SU-DHL-6 (cell line): ENCODE measurements around the gene ZNF550.
"Not testable (repeated sequence)": the region's sequence is repeated elsewhere in the genome, so short reads cannot be mapped to it uniquely, and the experiment has no call there.

Experiments used
- H2AFZ ChIP-seq: fragments of 200-600 bp; sonication (generic); 2 replicates; pipeline ENCODE4 v1.6.1; 2014; ENCODE audit warnings: low read depth, mild to moderate bottlenecking, moderate library complexity, mixed read lengths, antibody characterized with exemption, low read length; ENCODE audit not compliant: severe bottlenecking
- H3F3A ChIP-seq: fragments of 200-600 bp; shearing (Covaris generic); 2 replicates; pipeline ENCODE4 v1.6.0; 2016; ENCODE audit warnings: antibody characterized with exemption, mild to moderate bottlenecking; ENCODE audit not compliant: insufficient read depth
- H3K27ac ChIP-seq: fragments of 200-600 bp; sonication (generic); 2 replicates; pipeline ENCODE4 v1.5.1; 2016; ENCODE audit warnings: low read depth, mild to moderate bottlenecking, low read length, moderate library complexity, mixed read lengths
- H3K27me3 ChIP-seq: fragments of 200-600 bp; sonication (generic), shearing (Covaris generic); 2 replicates; pipeline ENCODE4 v1.6.0; 2014; ENCODE audit warnings: mild to moderate bottlenecking, low read length
- H3K36me3 ChIP-seq: fragments of 200-600 bp; sonication (generic); 2 replicates; pipeline ENCODE4 v1.6.1; 2014; ENCODE audit warnings: mild to moderate bottlenecking, low read length, mixed read lengths
- H3K4me2 ChIP-seq: fragments of 300-600, 200-600 bp; shearing (Covaris generic), sonication (generic); 2 replicates; pipeline ENCODE4 v1.6.0; 2014; ENCODE audit warnings: low read length, low read depth, mild to moderate bottlenecking; ENCODE audit not compliant: poor library complexity, severe bottlenecking
- H3K4me3 ChIP-seq: fragments of 200-600 bp; sonication (generic); 2 replicates; pipeline ENCODE4 v1.5.1; 2014; ENCODE audit warnings: antibody characterized with exemption, low read length, mild to moderate bottlenecking, mixed read lengths; ENCODE audit not compliant: insufficient read depth, poor library complexity, severe bottlenecking
- H3K79me2 ChIP-seq: fragments of 200-600 bp; sonication (generic); 2 replicates; pipeline ENCODE4 v1.6.1; 2014; ENCODE audit warnings: mild to moderate bottlenecking, low read length, moderate library complexity; ENCODE audit not compliant: insufficient read depth
- H3K9ac ChIP-seq: fragments of 200-600 bp; sonication (generic); 2 replicates; pipeline ENCODE4 v1.7.0; 2014; ENCODE audit warnings: mild to moderate bottlenecking, low read length
- H3K9me2 ChIP-seq: fragments of 200-600 bp; sonication (generic); replicated peaks from 2 replicates; pipeline ENCODE4 v1.6.1; 2014; ENCODE audit warnings: low read length; ENCODE audit not compliant: insufficient read depth
- H3K9me3 ChIP-seq: fragments of 200-600 bp; sonication (generic); 2 replicates; pipeline ENCODE4 v1.6.1; 2014; ENCODE audit warnings: low read length, mixed read lengths; ENCODE audit not compliant: insufficient read depth
- H4K20me1 ChIP-seq: fragments of 200-600 bp; sonication (generic); 2 replicates; pipeline ENCODE4 v1.6.1; 2014; ENCODE audit warnings: low read depth, mild to moderate bottlenecking, antibody characterized with exemption, low read length, moderate library complexity, mixed read lengths
- EZH2phosphoT487 ChIP-seq: fragments of 200-600 bp; sonication (generic), shearing (Covaris generic); conservative IDR thresholded peaks from 2 replicates; pipeline ENCODE4 v1.6.1; 2018; ENCODE audit warnings: mild to moderate bottlenecking, antibody characterized with exemption, low read length, moderate library complexity, mixed read lengths
- TF ChIP-seq, protein P1 (sequence below): fragments of 200-600 bp; sonication (generic); IDR thresholded peaks from one replicate; pipeline ENCODE4 v1.5.1; 2017; ENCODE audit warnings: antibody characterized with exemption, mild to moderate bottlenecking, low read length, moderate library complexity; ENCODE audit not compliant: insufficient read depth, poor library complexity, severe bottlenecking

Gene ZNF550

DNA sequence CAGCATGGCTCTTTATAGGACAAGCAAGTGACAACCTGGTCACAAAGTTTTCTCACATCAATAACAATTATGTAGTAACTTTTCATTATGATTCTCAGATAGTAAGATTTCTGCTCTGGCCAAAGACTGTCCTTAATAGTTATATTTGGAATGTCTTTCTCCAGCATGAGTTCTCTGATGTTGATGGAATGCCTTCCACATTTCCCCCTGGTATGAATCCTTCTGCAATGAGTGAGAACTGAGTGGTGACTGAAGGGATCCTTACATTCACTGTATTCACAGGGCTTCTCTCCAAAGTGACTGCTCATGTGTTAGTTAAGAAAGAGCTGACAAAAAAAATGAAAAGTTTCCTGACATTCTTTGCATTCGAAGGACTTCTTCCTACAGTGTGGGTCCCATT lies 13.2 kb downstream of the ZNF550 start:
- no peaks in the 10 kb centered on the region for H3K9me2 ChIP-seq
- TF ChIP-seq EZH2phosphoT487 = no peak
- TF ChIP-seq, protein P1, sequence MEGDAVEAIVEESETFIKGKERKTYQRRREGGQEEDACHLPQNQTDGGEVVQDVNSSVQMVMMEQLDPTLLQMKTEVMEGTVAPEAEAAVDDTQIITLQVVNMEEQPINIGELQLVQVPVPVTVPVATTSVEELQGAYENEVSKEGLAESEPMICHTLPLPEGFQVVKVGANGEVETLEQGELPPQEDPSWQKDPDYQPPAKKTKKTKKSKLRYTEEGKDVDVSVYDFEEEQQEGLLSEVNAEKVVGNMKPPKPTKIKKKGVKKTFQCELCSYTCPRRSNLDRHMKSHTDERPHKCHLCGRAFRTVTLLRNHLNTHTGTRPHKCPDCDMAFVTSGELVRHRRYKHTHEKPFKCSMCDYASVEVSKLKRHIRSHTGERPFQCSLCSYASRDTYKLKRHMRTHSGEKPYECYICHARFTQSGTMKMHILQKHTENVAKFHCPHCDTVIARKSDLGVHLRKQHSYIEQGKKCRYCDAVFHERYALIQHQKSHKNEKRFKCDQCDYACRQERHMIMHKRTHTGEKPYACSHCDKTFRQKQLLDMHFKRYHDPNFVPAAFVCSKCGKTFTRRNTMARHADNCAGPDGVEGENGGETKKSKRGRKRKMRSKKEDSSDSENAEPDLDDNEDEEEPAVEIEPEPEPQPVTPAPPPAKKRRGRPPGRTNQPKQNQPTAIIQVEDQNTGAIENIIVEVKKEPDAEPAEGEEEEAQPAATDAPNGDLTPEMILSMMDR = no peak
- H3K36me3 ChIP-seq = peaks cover 70% of the 10 kb centered on the region
- H3F3A ChIP-seq = no peaks in the 10 kb centered on the region
- no peak overlapping the region for H2AFZ ChIP-seq
- H3K4me3 ChIP-seq = no peak overlapping the region
- no peaks in the 10 kb centered on the region for H4K20me1 ChIP-seq
- no peaks in the 10 kb centered on the region for H3K79me2 ChIP-seq
- peaks cover 60% of the 10 kb centered on the region; the same call in 1 of the 2 replicates for H3K9me3 ChIP-seq
- no peaks in the 10 kb centered on the region for H3K27me3 ChIP-seq
- H3K27ac ChIP-seq = no peak overlapping the region
- no peak overlapping the region for H3K9ac ChIP-seq
- H3K4me2 ChIP-seq = no peak overlapping the region

DNA sequence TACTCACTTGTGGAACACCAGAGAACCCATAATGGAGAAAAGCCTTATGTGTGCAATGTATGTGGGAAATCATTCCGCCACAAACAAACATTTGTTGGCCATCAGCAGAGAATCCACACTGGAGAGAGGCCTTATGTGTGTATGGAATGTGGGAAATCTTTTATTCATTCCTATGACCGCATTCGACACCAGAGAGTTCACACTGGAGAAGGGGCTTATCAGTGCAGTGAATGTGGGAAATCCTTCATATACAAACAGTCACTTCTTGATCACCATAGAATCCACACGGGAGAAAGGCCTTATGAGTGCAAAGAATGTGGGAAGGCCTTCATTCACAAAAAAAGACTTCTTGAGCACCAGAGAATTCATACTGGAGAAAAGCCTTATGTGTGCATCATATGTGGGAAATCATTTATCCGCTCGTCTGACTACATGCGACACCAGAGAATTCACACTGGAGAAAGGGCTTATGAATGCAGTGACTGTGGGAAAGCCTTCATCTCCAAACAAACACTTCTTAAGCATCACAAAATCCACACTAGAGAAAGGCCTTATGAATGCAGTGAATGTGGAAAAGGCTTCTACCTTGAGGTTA lies 21.6 kb downstream of the ZNF550 start:
- H3K9me3 ChIP-seq = peaks cover 65% of the 10 kb centered on the region
- no peak overlapping the region for H3K27ac ChIP-seq

DNA sequence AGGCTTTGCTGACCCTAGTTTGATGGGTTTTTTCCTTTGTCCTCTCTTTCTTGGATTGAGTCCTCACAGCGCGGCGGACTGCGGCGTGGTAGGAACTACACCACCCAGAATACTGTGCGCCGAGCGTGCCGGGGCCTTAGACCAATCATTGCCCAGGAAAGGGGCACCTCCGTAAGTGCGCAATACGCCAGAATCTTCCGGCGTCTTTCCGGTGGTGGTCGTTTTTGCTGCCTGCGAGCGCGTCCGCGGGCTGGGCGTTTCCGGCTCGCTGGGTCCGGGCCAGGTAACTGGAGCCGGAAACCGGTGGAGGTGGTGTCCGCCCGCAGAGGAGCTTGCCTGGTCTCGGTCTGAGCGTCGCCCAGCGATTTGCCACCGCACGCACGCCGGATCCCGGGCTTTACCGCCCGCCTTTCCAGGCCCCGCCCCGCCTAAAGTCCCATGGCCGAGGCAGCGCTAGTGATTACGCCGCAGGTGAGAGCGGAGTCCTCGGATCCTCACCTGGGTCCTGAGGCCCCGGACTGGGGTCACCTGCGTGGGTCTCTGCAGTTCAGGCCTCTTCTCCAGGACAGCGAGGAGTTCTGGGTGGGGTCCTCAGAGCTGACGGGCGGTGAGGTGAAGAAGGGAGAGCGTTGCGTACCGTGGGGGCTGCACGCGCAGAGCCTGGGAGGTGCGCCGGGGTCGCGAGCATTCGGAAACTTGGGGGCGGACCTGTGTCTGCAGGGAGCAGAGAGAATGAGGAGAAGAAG lies 32.4 kb downstream of the ZNF550 start, which contains the start of gene ZNF549:
Gene ZNF549, plus strand, starts transcription at position 221 of the 746 bp plus-strand sequence. Its CDS starts 218 bp downstream, at position 439.
- TF ChIP-seq, protein P1 = no peak
- no peak for TF ChIP-seq EZH2phosphoT487
- H3K36me3 ChIP-seq = no peaks in the 10 kb centered on the region
- H3K9ac ChIP-seq = peak within 1 kb of the TSS; percentile 72
- 0 out of 2 replicates have a peak, but pooled peaks cover 8% of the 10 kb centered on the region for H3K9me3 ChIP-seq
- no peaks in the 10 kb centered on the region for H4K20me1 ChIP-seq
- no peaks in the 10 kb centered on the region for H3F3A ChIP-seq
- no peaks in the 10 kb centered on the region for H3K9me2 ChIP-seq
- H3K4me2 ChIP-seq = peak within 1 kb of the TSS; percentile 70
- peak within 1 kb of the TSS; percentile 90 for H3K4me3 ChIP-seq
- no peaks in the 10 kb centered on the region for H3K27me3 ChIP-seq
- no peak within 1 kb of the TSS for H3K27ac ChIP-seq
- peak within 1 kb of the TSS; percentile 96 for H2AFZ ChIP-seq
- H3K79me2 ChIP-seq = peaks cover 24% of the 10 kb centered on the region

More for the DNA sequence above, 21.6 kb downstream of the ZNF550 start:
- H3K4me3 ChIP-seq = no peak overlapping the region
- no peak overlapping the region for H2AFZ ChIP-seq
- H3K9ac ChIP-seq = no peak overlapping the region
- H4K20me1 ChIP-seq = no peaks in the 10 kb centered on the region
- TF ChIP-seq EZH2phosphoT487 = no peak
- TF ChIP-seq, protein P1 = no peak
- peaks cover 65% of the 10 kb centered on the region for H3K36me3 ChIP-seq
- no peak overlapping the region for H3K4me2 ChIP-seq
- no peaks in the 10 kb centered on the region for H3K79me2 ChIP-seq
- no peaks in the 10 kb centered on the region for H3K27me3 ChIP-seq
- no peaks in the 10 kb centered on the region for H3K9me2 ChIP-seq
- no peaks in the 10 kb centered on the region for H3F3A ChIP-seq

DNA sequence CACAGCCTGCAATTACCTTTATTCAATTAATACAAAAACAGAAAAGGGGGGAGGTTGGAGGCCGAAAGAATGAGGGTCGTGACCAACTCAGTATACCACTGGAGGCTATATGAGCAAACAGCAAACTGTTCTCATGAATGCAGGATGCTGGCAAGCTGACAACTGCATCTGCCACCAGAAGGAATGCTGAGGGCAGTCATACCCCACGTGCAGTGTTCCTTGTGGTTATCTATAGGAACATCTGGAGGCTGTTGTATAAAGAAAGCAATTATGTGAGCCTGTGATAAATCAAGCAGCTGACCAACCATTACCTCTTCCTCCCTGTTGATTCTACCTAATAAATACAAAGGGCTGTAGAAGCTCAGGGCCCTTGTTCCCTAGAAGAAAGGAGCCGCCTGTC lies 41.6 kb downstream of the ZNF550 start:
- H3K9me3 ChIP-seq = peaks cover 14% of the 10 kb centered on the region; the same call in 1 of the 2 replicates
- H3K36me3 ChIP-seq = not testable (repeated sequence)

More for the DNA sequence above, 41.6 kb downstream of the ZNF550 start:
- not testable (repeated sequence) for H3K4me3 ChIP-seq, H3K9ac ChIP-seq, H3K27ac ChIP-seq, H3K9me2 ChIP-seq, H3K27me3 ChIP-seq, H3K79me2 ChIP-seq, H3K4me2 ChIP-seq, H2AFZ ChIP-seq, H3F3A ChIP-seq, H4K20me1 ChIP-seq
